ENCODE results near the gene TMEM252.

Gene TMEM252

GRCh38 chr9:68493958-68494577, 46.6 kb downstream of the TMEM252 start:
- Histone ChIP-seq H3K4me3 (ENCODE audit: low read length) (no peak overlapping the region), H3K9me3 (ENCODE audit: insufficient read depth, low read depth, low read length) (no peaks in the 10 kb centered on the region), H3K4me1 (ENCODE audit: insufficient read depth, low read length) (no peaks in the 10 kb centered on the region), H3K27me3 (ENCODE audit: insufficient read depth, low read length) (peaks cover 80% of the 10 kb centered on the region), H3K36me3 (ENCODE audit: insufficient read depth, low read depth, low read length) (no peaks in the 10 kb centered on the region), H3K27ac (ENCODE audit: low read length) (no peak overlapping the region), H3K9ac (ENCODE audit: low read depth, low read length) (no peak overlapping the region)

DNA sequence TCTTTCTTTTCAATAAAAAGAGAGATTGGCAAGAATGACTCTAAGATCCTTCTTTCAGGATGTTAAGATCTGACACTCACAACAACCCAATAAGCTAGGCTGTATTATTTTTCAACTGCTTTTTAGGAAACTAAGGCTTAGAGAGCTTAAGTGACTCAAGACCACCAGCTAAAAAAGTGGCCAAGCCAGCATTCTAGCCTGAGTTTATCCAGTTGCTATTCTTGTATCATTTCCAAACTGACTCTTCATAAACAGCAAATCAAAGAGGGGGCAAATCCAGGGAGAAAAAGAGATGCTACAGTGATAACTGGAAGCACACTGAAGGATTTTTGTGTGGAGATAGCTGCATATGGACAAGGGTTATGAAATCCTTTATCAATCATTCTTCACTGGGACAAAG, 47.1 kb downstream of the TMEM252 start:
- no peaks in the 10 kb centered on the region for H3K9me3 ChIP-seq (ENCODE audit: insufficient read depth, low read depth, low read length)
- H3K27me3 ChIP-seq (ENCODE audit: insufficient read depth, low read length): peaks cover 75% of the 10 kb centered on the region
- no peak overlapping the region for H3K9ac ChIP-seq (ENCODE audit: low read depth, low read length)
- H3K36me3 ChIP-seq (ENCODE audit: insufficient read depth, low read depth, low read length): no peaks in the 10 kb centered on the region
- H3K27ac ChIP-seq (ENCODE audit: low read length): no peak overlapping the region
- no peak overlapping the region for H3K4me3 ChIP-seq (ENCODE audit: low read length)
- H3K4me1 ChIP-seq (ENCODE audit: insufficient read depth, low read length): no peaks in the 10 kb centered on the region

GRCh38 chr9:68492806-68493205, 47.9 kb downstream of the TMEM252 start:
- peaks cover 70% of the 10 kb centered on the region for H3K27me3 ChIP-seq (ENCODE audit: insufficient read depth, low read length)
- H3K4me3 ChIP-seq (ENCODE audit: low read length): no peak overlapping the region
- H3K9ac ChIP-seq (ENCODE audit: low read depth, low read length): no peak overlapping the region
- H3K27ac ChIP-seq (ENCODE audit: low read length): no peak overlapping the region
- no peaks in the 10 kb centered on the region for H3K9me3 ChIP-seq (ENCODE audit: insufficient read depth, low read depth, low read length)
- no peaks in the 10 kb centered on the region for H3K36me3 ChIP-seq (ENCODE audit: insufficient read depth, low read depth, low read length)
- H3K4me1 ChIP-seq (ENCODE audit: insufficient read depth, low read length): no peaks in the 10 kb centered on the region

- H3K27me3 ChIP-seq (ENCODE audit: insufficient read depth, low read length): peaks cover 38% of the 10 kb centered on the region
- no peaks in the 10 kb centered on the region for H3K36me3 ChIP-seq (ENCODE audit: insufficient read depth, low read depth, low read length)
- no peak overlapping the region for H3K9ac ChIP-seq (ENCODE audit: low read depth, low read length)
- H3K9me3 ChIP-seq (ENCODE audit: insufficient read depth, low read depth, low read length): peaks cover 6% of the 10 kb centered on the region; the same call in 1 of the 2 replicates
- no peaks in the 10 kb centered on the region for H3K4me1 ChIP-seq (ENCODE audit: insufficient read depth, low read length)
- no peak overlapping the region for H3K4me3 ChIP-seq (ENCODE audit: low read length)
- no peak overlapping the region for H3K27ac ChIP-seq (ENCODE audit: low read length)
Observed at GRCh38 chr9:68489646-68490045, 51.0 kb downstream of the TMEM252 start.

GRCh38 chr9:68488126-68488525, 52.6 kb downstream of the TMEM252 start:
- Histone ChIP-seq H3K36me3 (ENCODE audit: insufficient read depth, low read depth, low read length) (no peaks in the 10 kb centered on the region), H3K27me3 (ENCODE audit: insufficient read depth, low read length) (peaks cover 23% of the 10 kb centered on the region), H3K9me3 (ENCODE audit: insufficient read depth, low read depth, low read length) (peaks cover 6% of the 10 kb centered on the region; the same call in 1 of the 2 replicates), H3K27ac (ENCODE audit: low read length) (no peak overlapping the region), H3K4me3 (ENCODE audit: low read length) (no peak overlapping the region), H3K9ac (ENCODE audit: low read depth, low read length) (no peak overlapping the region), H3K4me1 (ENCODE audit: insufficient read depth, low read length) (no peaks in the 10 kb centered on the region)
